ENCODE measurements around the gene MYBBP1A. TPM values are rescaled to one million over a fixed set of nuclear protein-coding genes. Genes with fewer than 3 reads are reported as not detected.

The MYBBP1A gene
- total RNA-seq, 6 experiments from 2014 or later = 16.3 to 32.0 (median 23.7) TPM

DNA sequence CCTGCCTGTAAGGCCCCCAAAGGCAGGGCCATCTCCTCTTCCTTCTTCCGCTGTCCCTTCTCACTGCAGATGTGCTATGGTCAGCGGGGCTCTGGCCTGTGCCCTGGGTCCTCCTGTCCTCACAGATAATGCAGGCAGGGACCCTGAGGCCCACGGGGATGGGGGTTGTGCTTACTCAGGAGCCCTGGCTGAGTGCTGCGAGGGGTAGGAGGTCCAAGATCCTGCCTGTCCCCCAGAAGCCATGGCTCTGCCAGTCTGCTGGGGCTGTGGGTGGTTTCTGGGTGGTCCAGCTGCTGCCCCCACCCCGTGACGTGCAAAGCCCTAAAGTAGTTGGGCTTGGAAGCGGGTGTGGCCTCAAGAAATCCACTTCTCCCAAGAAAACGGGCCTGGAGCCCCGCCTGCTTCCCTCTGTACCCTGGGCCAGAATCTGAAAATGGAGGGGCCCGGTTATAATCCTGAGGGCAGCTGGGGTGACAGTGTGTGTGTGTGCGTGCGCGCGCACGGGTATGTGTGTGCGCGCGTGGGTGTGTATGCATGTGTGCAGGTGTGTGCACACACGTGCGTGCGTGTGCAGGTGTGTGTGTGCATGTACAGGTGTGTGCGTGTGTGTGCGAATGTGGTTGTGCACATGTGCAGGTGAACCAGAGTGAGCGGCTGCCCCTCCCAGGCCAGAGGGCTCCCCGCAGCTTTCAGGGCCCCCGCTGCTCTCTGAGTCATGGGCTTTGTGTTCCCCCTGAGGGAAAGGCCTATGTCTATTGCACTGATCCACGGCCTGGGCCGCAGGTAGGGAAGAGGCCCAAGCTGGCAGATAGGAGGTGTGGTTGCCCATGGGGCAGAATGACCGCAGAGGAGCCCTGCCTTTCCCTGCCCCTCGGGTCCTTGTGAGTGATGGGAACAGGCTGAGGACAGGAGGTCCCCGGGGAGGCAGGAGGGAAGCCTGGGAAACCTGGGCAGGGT, 42.8 kb downstream of the MYBBP1A start:
- Histone ChIP-seq H3K4me1 (no peaks in the 10 kb centered on the region), H3K36me3 (no peaks in the 10 kb centered on the region), H3K9me3 (no peaks in the 10 kb centered on the region), H3K27ac (no peak overlapping the region), H3K4me3 (no peak overlapping the region), H3K27me3 (no peaks in the 10 kb centered on the region)
- intact Hi-C loops (cut with DNase I) = no loop called here
- no peak for ATAC-seq
- 87% methylated on average over 18 of the region's 31 CpGs for WGBS (ENCODE audit: insufficient coverage, low coverage, low lambda C conversion rate, missing lambda C conversion rate)
- TF ChIP-seq POLR2A (IDR thresholded peaks at IDR 0.05) = no peak
- TF ChIP-seq, protein P1, sequence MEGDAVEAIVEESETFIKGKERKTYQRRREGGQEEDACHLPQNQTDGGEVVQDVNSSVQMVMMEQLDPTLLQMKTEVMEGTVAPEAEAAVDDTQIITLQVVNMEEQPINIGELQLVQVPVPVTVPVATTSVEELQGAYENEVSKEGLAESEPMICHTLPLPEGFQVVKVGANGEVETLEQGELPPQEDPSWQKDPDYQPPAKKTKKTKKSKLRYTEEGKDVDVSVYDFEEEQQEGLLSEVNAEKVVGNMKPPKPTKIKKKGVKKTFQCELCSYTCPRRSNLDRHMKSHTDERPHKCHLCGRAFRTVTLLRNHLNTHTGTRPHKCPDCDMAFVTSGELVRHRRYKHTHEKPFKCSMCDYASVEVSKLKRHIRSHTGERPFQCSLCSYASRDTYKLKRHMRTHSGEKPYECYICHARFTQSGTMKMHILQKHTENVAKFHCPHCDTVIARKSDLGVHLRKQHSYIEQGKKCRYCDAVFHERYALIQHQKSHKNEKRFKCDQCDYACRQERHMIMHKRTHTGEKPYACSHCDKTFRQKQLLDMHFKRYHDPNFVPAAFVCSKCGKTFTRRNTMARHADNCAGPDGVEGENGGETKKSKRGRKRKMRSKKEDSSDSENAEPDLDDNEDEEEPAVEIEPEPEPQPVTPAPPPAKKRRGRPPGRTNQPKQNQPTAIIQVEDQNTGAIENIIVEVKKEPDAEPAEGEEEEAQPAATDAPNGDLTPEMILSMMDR (IDR thresholded peaks at IDR 0.05) = no peak
- DNase-seq = no peak

DNA sequence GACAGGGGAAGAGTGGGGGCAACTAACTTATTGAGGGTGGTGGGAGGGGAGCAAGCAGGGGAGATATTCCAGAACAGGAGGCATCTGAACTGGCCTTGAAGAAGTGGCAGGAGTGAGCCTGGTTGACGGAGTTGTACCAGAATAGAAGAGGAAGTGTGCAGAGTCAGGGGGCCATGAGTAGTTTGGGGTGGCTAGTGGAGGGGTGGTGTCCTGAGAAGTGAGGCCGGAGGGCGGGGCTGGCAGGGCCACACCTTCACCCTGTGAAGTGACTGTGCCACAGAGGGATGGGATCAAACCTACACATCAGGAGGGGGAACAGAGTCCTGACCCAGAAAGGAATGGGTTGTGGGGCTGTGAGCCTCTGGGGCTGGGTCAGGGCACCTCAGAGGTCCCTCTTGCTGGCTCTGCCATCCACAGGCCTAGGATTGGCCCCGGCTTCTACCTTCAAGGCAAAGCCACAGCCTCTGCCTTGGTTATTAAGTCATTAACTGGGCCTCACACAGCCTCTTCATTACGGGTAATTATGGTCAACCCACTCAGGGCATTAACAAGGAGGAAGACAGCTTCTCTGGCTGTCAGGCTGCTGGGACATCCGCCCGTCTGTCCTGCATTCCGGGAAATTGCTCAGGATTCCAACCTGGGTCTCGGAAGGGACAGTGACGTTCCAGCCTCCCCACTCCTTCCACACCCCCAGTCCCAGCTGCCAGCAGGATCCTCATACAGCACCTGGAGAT, 43.8 kb downstream of the MYBBP1A start:
- Histone ChIP-seq H3K27me3 (no peaks in the 10 kb centered on the region), H3K9me3 (no peaks in the 10 kb centered on the region), H3K4me1 (no peaks in the 10 kb centered on the region), H3K36me3 (no peaks in the 10 kb centered on the region), H3K27ac (no peak overlapping the region), H3K4me3 (no peak overlapping the region)
- no peak for TF ChIP-seq POLR2A (IDR thresholded peaks at IDR 0.05)
- TF ChIP-seq, protein P1 (IDR thresholded peaks at IDR 0.05) = no peak
- no peak for DNase-seq
- intact Hi-C loops (cut with DNase I) = no loop called here
- 83% methylated on average over 1 of the region's 10 CpGs for WGBS (ENCODE audit: insufficient coverage, low coverage, low lambda C conversion rate, missing lambda C conversion rate)
- ATAC-seq = no peak

DNA sequence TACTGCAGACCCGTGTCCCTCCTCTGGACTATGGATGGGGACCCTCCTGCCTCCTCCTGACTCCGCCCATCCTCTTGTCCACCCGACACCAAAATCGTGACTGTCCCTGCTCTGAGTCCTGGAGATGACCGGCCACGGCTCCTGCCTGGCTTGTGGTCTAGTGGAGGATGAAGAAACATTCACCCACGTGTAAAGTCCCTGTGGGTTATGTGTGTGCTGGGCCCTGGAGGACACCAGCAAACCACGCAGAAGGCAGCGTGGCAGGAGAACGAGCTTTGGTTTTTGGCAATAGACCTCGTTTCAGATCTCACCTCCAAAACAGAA, 44.6 kb downstream of the MYBBP1A start:
- peak overlapping the region in 1 of 3 donors; percentile 65 for H3K27ac ChIP-seq

DNA sequence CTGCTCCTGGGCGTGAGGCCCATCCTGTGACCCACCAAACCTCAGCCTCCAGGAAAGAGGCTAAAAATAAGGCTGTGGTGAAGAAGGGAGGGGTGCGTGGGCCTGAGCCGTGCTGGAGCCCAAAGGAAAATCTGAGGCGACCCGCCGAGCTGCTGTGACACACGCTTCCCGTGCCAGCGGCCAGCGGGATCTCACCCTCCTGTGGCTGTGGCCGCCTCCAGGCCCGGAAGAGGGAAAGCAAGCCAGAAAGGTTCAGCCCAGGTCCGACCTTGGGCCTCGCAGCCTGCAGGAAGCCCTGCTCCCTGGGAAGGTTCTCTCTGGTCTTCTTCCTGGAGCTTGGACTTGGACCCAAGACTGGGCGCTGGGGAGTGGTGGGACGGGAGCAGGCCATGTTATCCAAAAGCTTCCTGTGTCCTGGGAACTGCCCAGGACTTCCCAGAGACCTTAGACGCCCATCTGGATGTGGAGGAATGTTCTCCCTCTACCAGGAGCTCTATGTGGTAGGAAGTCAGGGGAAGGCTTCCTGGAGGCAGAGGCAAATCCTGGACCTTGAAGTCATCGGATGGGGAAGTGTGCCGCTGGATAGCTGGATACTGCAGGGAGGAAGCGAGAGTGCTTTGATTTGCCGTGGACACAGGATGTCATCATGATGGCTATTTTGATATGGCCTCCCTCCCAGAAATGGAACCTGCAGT, 45.1 kb downstream of the MYBBP1A start:
- intact Hi-C loops (cut with DNase I) = loop anchor here in 1 of 2 donors (10.0 kb wide), 1 partner anchor 85 kb away; no protein-coding TSS in a partner anchor
- DNase-seq = peak in 1 of 3 donors; percentile 49
- no peaks in the 10 kb centered on the region for H3K27me3 ChIP-seq
- H3K9me3 ChIP-seq = no peaks in the 10 kb centered on the region
- H3K36me3 ChIP-seq = no peaks in the 10 kb centered on the region
- ATAC-seq = peak; percentile 47 to 59 (median 50)
- TF ChIP-seq, protein P1 (IDR thresholded peaks at IDR 0.05) = no peak
- no peak for TF ChIP-seq POLR2A (IDR thresholded peaks at IDR 0.05)
- 45% methylated on average over 4 of the region's 21 CpGs for WGBS (ENCODE audit: insufficient coverage, low coverage, low lambda C conversion rate, missing lambda C conversion rate)
- peak overlapping the region in 2 of 3 donors; percentile 12 to 65 for H3K27ac ChIP-seq
- no peak overlapping the region for H3K4me3 ChIP-seq
- no peaks in the 10 kb centered on the region for H3K4me1 ChIP-seq

More for the DNA sequence above, 44.6 kb downstream of the MYBBP1A start:
- TF ChIP-seq, protein P1 (IDR thresholded peaks at IDR 0.05) = no peak
- no peak for TF ChIP-seq POLR2A (IDR thresholded peaks at IDR 0.05)
- Histone ChIP-seq H3K27me3 (no peaks in the 10 kb centered on the region), H3K36me3 (no peaks in the 10 kb centered on the region), H3K4me1 (no peaks in the 10 kb centered on the region), H3K4me3 (no peak overlapping the region), H3K9me3 (no peaks in the 10 kb centered on the region)
- DNase-seq (no peak), ATAC-seq (no peak)
- intact Hi-C loops (cut with DNase I) = no loop called here
- 62% methylated on average over 7 of the region's 11 CpGs for WGBS (ENCODE audit: insufficient coverage, low coverage, low lambda C conversion rate, missing lambda C conversion rate)
